HepG2 (cell line): Measurements from ENCODE around the gene ZNF793. TPM values are rescaled to one million over a fixed set of nuclear protein-coding genes. Genes with fewer than 3 reads are reported as not detected.

ENCODE experiments used
- ATAC-seq: fragments of 200-7000 bp; cut with Tn5 transposase; 3 replicates; pipeline ENCODE4 v1.9.1; 2020; ENCODE audit warnings: mild to moderate bottlenecking, moderate library complexity
- BruUV-seq: library from RNA; stranded (reverse); fragments of 400-500 nt; replicated peaks from 2 replicates; lab custom pipeline; 2021; lab: Mats Ljungman, UMichigan
- CTCF ChIA-PET: fragments of 300-600 bp; formaldehyde crosslinking; extraction: SDS; loops from one replicate; lab custom pipeline; 2021; ENCODE audit warnings: low total read pairs, inconsistent platforms, low intra/inter-chr PET ratio; lab: Yijun Ruan, JAX
- POLR2A ChIA-PET: fragments of 350-600 bp; sonication (Branson Sonifier 250); formaldehyde crosslinking; loops from one replicate; lab custom pipeline; 2020; ENCODE audit warnings: antibody characterized with exemption, inconsistent platforms; lab: Yijun Ruan, JAX
- DNase-seq: peaks from one replicate; pipeline ENCODE4 v3.0.0-alpha.2; 2015; ENCODE audit warnings: low spot score
- FAIRE-seq: peaks from 3 replicates; lab custom pipeline; 2011; peaks lifted over from hg19 to GRCh38; lab: Jason Lieb, UNC
- H2AFZ ChIP-seq: one replicate; pipeline ENCODE4 v1.6.1; 2011; ENCODE audit warnings: low read length, inconsistent platforms
- H3K27ac ChIP-seq: fragments of 300-600 bp; 3 replicates; pipeline ENCODE4 v1.8.0; 2011; ENCODE audit warnings: mixed run types, mild to moderate bottlenecking, mixed read lengths, low read length, inconsistent platforms; ENCODE audit not compliant: insufficient read depth; ENCODE audit errors: extremely low read length
- H3K27me3 ChIP-seq, 2 experiments: fragments of 200-600 bp in 1 of 2; 2 replicates in 1 of 2; 3 replicates in 1 of 2; pipeline versions ENCODE4 v1.6.0 to v1.8.0; 2011; ENCODE audit warnings: low read length in 2 of 2, mild to moderate bottlenecking in 2 of 2, moderate library complexity in 2 of 2, inconsistent platforms in 1 of 2; ENCODE audit not compliant: insufficient read depth in 2 of 2, control insufficient read depth in 1 of 2
- H3K36me3 ChIP-seq, 2 experiments: fragments of 200-600 bp in 1 of 2; replicated peaks in 1 of 2; 2 replicates in 1 of 2; 3 replicates in 1 of 2; pipeline versions ENCODE4 v1.5.1 to v1.8.0; 2011; ENCODE audit warnings: low read length in 2 of 2, inconsistent platforms in 1 of 2; ENCODE audit not compliant: insufficient read depth in 2 of 2, control insufficient read depth in 1 of 2
- H3K4me1 ChIP-seq: 2 replicates; pipeline ENCODE4 v1.5.1; 2012; ENCODE audit warnings: low read length, inconsistent platforms; ENCODE audit not compliant: insufficient read depth
- H3K4me2 ChIP-seq: 2 replicates; pipeline ENCODE4 v1.6.0; 2011; ENCODE audit warnings: low read depth, low read length, inconsistent platforms
- H3K4me3 ChIP-seq, 3 experiments: fragments of 200-600 bp in 1 of 3; sonication (generic), shearing (Covaris generic) in 1 of 3; replicated peaks in 1 of 3; 2 replicates each; pipeline ENCODE4 v1.5.1; 2011 to 2016; ENCODE audit warnings: low read length in 3 of 3, inconsistent platforms in 2 of 3, low read depth in 2 of 3, mild to moderate bottlenecking in 2 of 3, control low read depth in 1 of 3, mixed read lengths in 1 of 3; ENCODE audit not compliant: insufficient read depth in 1 of 3
- H3K79me2 ChIP-seq: one replicate; pipeline ENCODE4 v1.6.1; 2011; ENCODE audit warnings: low read length, inconsistent platforms; ENCODE audit not compliant: insufficient read depth
- H3K9ac ChIP-seq: 2 replicates; pipeline ENCODE4 v1.6.0; 2011; ENCODE audit warnings: mild to moderate bottlenecking, low read depth, low read length, inconsistent platforms; ENCODE audit not compliant: insufficient read depth
- H3K9me3 ChIP-seq: 2 replicates; pipeline ENCODE4 v1.5.1; 2012; ENCODE audit warnings: mild to moderate bottlenecking, low read length
- H4K20me1 ChIP-seq: 2 replicates; pipeline ENCODE4 v1.6.0; 2011; ENCODE audit warnings: inconsistent platforms, mild to moderate bottlenecking, low read length, moderate library complexity; ENCODE audit not compliant: insufficient read depth
- ATAD3A ChIP-seq: sonication (generic); formaldehyde crosslinking; IDR thresholded peaks from 2 replicates; pipeline ENCODE4 v1.4.0; 2020; ENCODE audit warnings: missing genetic modification reagents
- CREM ChIP-seq, 2 experiments: sonication (generic) in 1 of 2; formaldehyde crosslinking in 1 of 2; IDR thresholded peaks; 2 replicates each; pipeline versions ENCODE4 v1.4.0 to v1.6.1; 2016 to 2020; ENCODE audit warnings: antibody characterized with exemption in 1 of 2, mild to moderate bottlenecking in 1 of 2, missing genetic modification reagents in 1 of 2
- DMAP1 ChIP-seq: IDR thresholded peaks from 2 replicates; pipeline ENCODE4 v1.6.1; 2016
- KMT2A ChIP-seq: sonication (generic); formaldehyde crosslinking; IDR thresholded peaks from 2 replicates; pipeline ENCODE4 v1.4.0; 2020; ENCODE audit warnings: missing genetic modification reagents
- MAFF ChIP-seq: IDR thresholded peaks from 2 replicates; pipeline ENCODE4 v1.6.1; 2011; ENCODE audit warnings: low read depth, low read length, improper control_type of control experiment
- MYC ChIP-seq: sonication (generic); formaldehyde crosslinking; IDR thresholded peaks from 2 replicates; pipeline ENCODE4 v1.9.0; 2021; ENCODE audit warnings: missing genetic modification reagents, borderline replicate concordance
- MYNN ChIP-seq: sonication (generic); formaldehyde crosslinking; IDR thresholded peaks from 2 replicates; pipeline ENCODE4 v1.4.0; 2020; ENCODE audit warnings: mild to moderate bottlenecking, low read depth, missing genetic modification reagents
- SOX5 ChIP-seq: IDR thresholded peaks from 2 replicates; pipeline ENCODE4 v1.6.1; 2016; ENCODE audit warnings: borderline replicate concordance
- TGIF2 ChIP-seq: IDR thresholded peaks from 2 replicates; pipeline ENCODE4 v1.6.1; 2016; ENCODE audit warnings: control low read depth, missing compliant biosample characterization
- ZNF75D ChIP-seq: sonication (generic); formaldehyde crosslinking; IDR thresholded peaks from 2 replicates; pipeline ENCODE4 v1.8.1; 2023; ENCODE audit warnings: missing genetic modification reagents, mild to moderate bottlenecking, borderline replicate concordance
- ZSCAN29 ChIP-seq: sonication (generic); formaldehyde crosslinking; conservative IDR thresholded peaks from 2 replicates; pipeline ENCODE4 v1.4.0; 2020; ENCODE audit warnings: mild to moderate bottlenecking, missing genetic modification reagents
- in situ Hi-C: cut with HindIII; loops from 2 replicates; pipeline ENCODE4 v1.10.0; 2017; ENCODE audit warnings: low pct_unique_long_range_greater_than_20kb; ENCODE audit not compliant: extremely low pct_ligation_motif_present
- intact Hi-C: fragments of 100-400 bp; cut with micrococcal nuclease; formaldehyde crosslinking; loops from one replicate; pipeline ENCODE4 v1.10.0; 2022; ENCODE audit not compliant: unreplicated experiment
- polyA plus RNA-seq, 8 experiments: library from polyadenylated mRNA; depleted of rRNA in 3 of 8; stranded (reverse) in 7 of 8; unstranded in 1 of 8; fragments of >200 nt; fragmentation: Illumina TruSeq in 4 of 8; extraction: Trizol in 4 of 8; gene quantifications; 2 replicates each; pipeline versions ENCODE4 v1.2.1 to v1.2.3, GENCODE V29; 2011 to 2016; ENCODE audit warnings: low read depth in 4 of 8, missing spikeins in 1 of 8, mixed read lengths in 1 of 8; ENCODE audit not compliant: insufficient read depth in 1 of 8
- total RNA-seq, 5 experiments: library from RNA; depleted of rRNA; stranded (reverse); fragments of >200 nt; fragmentation: Illumina TruSeq; extraction: Trizol; gene quantifications; 2 replicates each; pipeline ENCODE4 v1.2.3, GENCODE V29; 2016; ENCODE audit warnings: low read depth in 1 of 5
- TF ChIP-seq, protein P1 (sequence below): sonication (generic); formaldehyde crosslinking; IDR thresholded peaks from 2 replicates; pipeline ENCODE4 v1.5.1; 2020; ENCODE audit warnings: missing genetic modification reagents, mild to moderate bottlenecking, borderline replicate concordance
- TF ChIP-seq, protein P2 (sequence below): sonication (generic); formaldehyde crosslinking; IDR thresholded peaks from 2 replicates; pipeline ENCODE4 v1.9.0; 2021; ENCODE audit warnings: missing genetic modification reagents, borderline replicate concordance

ZNF793 gene
- total and polyA plus RNA-seq, 2 of the 13 experiments (the other 11 are each of a cell fraction or from before 2014, with no cell fraction given) = 0.13 to 0.35 TPM

DNA sequence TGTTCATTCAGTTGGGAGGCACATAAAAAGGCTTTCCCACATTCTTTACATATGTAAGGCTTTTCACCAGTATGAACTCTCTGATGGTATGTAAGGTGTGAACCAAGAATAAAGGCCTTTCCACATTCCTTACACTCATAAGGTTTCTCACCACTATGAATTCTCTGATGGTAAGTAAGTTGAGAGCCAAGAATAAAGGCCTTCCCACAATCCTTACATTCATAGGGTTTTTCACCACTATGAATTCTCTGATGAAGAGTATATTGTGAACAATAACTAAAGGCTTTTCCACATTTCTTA, 58.6 kb downstream of the ZNF793 start (continued):
- TF ChIP-seq KMT2A (CRISPR knock-in tag) (no peak), MYC (CRISPR knock-in tag) (no peak), MAFF (no peak), SOX5 (CRISPR knock-in tag) (no peak), ZNF75D (CRISPR knock-in tag) (no peak), DMAP1 (CRISPR knock-in tag) (no peak), ATAD3A (no peak), TGIF2 (CRISPR knock-in tag) (no peak), CREM (IDR thresholded peaks at IDR 0.05) (no peak), CREM (CRISPR knock-in tag; IDR thresholded peaks at IDR 0.05) (no peak)
- TF ChIP-seq, protein P1, sequence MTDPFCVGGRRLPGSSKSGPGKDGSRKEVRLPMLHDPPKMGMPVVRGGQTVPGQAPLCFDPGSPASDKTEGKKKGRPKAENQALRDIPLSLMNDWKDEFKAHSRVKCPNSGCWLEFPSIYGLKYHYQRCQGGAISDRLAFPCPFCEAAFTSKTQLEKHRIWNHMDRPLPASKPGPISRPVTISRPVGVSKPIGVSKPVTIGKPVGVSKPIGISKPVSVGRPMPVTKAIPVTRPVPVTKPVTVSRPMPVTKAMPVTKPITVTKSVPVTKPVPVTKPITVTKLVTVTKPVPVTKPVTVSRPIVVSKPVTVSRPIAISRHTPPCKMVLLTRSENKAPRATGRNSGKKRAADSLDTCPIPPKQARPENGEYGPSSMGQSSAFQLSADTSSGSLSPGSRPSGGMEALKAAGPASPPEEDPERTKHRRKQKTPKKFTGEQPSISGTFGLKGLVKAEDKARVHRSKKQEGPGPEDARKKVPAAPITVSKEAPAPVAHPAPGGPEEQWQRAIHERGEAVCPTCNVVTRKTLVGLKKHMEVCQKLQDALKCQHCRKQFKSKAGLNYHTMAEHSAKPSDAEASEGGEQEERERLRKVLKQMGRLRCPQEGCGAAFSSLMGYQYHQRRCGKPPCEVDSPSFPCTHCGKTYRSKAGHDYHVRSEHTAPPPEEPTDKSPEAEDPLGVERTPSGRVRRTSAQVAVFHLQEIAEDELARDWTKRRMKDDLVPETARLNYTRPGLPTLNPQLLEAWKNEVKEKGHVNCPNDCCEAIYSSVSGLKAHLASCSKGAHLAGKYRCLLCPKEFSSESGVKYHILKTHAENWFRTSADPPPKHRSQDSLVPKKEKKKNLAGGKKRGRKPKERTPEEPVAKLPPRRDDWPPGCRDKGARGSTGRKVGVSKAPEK (CRISPR knock-in tag) = no peak

DNA sequence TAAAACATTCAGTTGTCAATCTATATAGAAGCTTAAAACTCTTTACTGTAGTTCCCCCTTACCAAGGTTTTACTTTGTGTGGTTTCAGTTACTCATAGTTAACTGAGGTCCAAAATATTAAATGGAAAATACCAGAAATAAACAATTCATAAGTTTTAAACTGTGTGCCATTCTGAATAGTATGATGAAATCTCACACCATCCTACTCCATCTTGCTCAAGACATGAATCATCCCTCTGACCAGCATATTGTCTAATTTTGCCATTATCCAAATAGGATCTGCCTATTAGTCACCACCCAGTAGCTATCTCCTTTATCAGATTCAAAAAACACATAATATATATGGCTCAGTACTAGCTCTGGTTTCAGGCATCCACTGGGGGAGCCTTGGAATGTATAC, 65.5 kb downstream of the ZNF793 start:
- in situ Hi-C loops = no loop called here
- Histone ChIP-seq H3K4me2 (no peak overlapping the region), H4K20me1 (no peaks in the 10 kb centered on the region), H3K9ac (no peak overlapping the region), H3K27ac (no peak overlapping the region), H2AFZ (no peak overlapping the region), H3K36me3 (no peaks in the 10 kb centered on the region), H3K27me3 (no peaks in the 10 kb centered on the region), H3K4me1 (no peaks in the 10 kb centered on the region), H3K79me2 (no peaks in the 10 kb centered on the region), H3K9me3 (peaks cover 22% of the 10 kb centered on the region; the same call in 1 of the 2 replicates), H3K4me3 (no peak overlapping the region)
- CTCF ChIA-PET = no interaction called here
- intact Hi-C loops = no loop called here
- POLR2A ChIA-PET = no interaction called here
- no TSS peak for BruUV-seq
- ATAC-seq (no peak), DNase-seq (no peak), FAIRE-seq (no peak)
- TF ChIP-seq MYNN (no peak), ZSCAN29 (CRISPR knock-in tag) (no peak)
- TF ChIP-seq, protein P2, sequence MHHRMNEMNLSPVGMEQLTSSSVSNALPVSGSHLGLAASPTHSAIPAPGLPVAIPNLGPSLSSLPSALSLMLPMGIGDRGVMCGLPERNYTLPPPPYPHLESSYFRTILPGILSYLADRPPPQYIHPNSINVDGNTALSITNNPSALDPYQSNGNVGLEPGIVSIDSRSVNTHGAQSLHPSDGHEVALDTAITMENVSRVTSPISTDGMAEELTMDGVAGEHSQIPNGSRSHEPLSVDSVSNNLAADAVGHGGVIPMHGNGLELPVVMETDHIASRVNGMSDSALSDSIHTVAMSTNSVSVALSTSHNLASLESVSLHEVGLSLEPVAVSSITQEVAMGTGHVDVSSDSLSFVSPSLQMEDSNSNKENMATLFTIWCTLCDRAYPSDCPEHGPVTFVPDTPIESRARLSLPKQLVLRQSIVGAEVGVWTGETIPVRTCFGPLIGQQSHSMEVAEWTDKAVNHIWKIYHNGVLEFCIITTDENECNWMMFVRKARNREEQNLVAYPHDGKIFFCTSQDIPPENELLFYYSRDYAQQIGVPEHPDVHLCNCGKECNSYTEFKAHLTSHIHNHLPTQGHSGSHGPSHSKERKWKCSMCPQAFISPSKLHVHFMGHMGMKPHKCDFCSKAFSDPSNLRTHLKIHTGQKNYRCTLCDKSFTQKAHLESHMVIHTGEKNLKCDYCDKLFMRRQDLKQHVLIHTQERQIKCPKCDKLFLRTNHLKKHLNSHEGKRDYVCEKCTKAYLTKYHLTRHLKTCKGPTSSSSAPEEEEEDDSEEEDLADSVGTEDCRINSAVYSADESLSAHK (CRISPR knock-in tag) = no peak
